Stomach (tissue), 9 donors: ENCODE data around the gene ZNF175. TPM values are rescaled to one million over a fixed set of nuclear protein-coding genes. Genes with fewer than 3 reads are reported as not detected.

Source experiments
- DNase-seq, 2 donors: peaks; one replicate each; pipeline versions ENCODE4 v3.0.0 to v3.0.0-alpha.2; 2013 to 2019
- H3K27ac ChIP-seq, 5 donors: fragments of 200-600 bp in 4 of 5; sonication (generic) in 4 of 5; one replicate each; pipeline ENCODE4 v1.5.1; 2013 to 2019; ENCODE audit warnings: mild to moderate bottlenecking in 1 of 5, moderate library complexity in 1 of 5
- H3K27me3 ChIP-seq, 3 donors: fragments of 200-600 bp; sonication (generic); one replicate each; pipeline ENCODE4 v1.5.1; 2017 to 2019; ENCODE audit warnings: mixed run types in 1 of 3
- H3K36me3 ChIP-seq, 4 donors: fragments of 200-600 bp; sonication (generic); 1 replicate in 3 of 4; 2 replicates in 1 of 4; pipeline ENCODE4 v1.5.1; 2016 to 2019
- H3K4me1 ChIP-seq, 4 donors: fragments of 200-600 bp; sonication (generic); one replicate each; pipeline ENCODE4 v1.5.1; 2016 to 2019
- H3K4me3 ChIP-seq, 4 donors: fragments of 200-600 bp; sonication (generic) in 3 of 4; one replicate each; pipeline ENCODE4 v1.5.1; 2016 to 2019; ENCODE audit warnings: mild to moderate bottlenecking in 1 of 4
- H3K9me3 ChIP-seq, 4 donors: fragments of 200-600 bp; sonication (generic); one replicate each; pipeline ENCODE4 v1.5.1; 2016 to 2019
- CTCF ChIP-seq, 7 experiments: fragments of 450-650 bp in 4 of 7; fragments of 200-600 bp in 3 of 7; sonication (generic) in 3 of 7; IDR thresholded peaks; one replicate each; pipeline ENCODE4 v1.5.1; 2016 to 2019; ENCODE audit warnings: antibody characterized with exemption in 7 of 7, control low read depth in 2 of 7, mild to moderate bottlenecking in 1 of 7
- EP300 ChIP-seq: sonication (generic); formaldehyde crosslinking; IDR thresholded peaks from one replicate; pipeline ENCODE4 v1.6.1; 2017; ENCODE audit warnings: antibody characterized with exemption
- POLR2A ChIP-seq, 4 donors: fragments of 450-650 bp; IDR thresholded peaks; one replicate each; pipeline ENCODE4 v1.6.1; 2016; ENCODE audit warnings: antibody characterized with exemption in 4 of 4, control low read depth in 2 of 4, mild to moderate bottlenecking in 1 of 4, moderate library complexity in 1 of 4
- POLR2AphosphoS5 ChIP-seq, 3 donors: sonication (generic); formaldehyde crosslinking; IDR thresholded peaks; one replicate each; pipeline ENCODE4 v1.6.1; 2016; ENCODE audit warnings: antibody characterized with exemption in 3 of 3
- WGBS, 5 donors: extraction: QIAGEN DNeasy Blood & Tissue Kit in 3 of 5; methylation state at CpG; one replicate each; pipeline versions ENCODE4 v1.1.5 to v1.1.7; 2013 to 2018; 5-methylcytosine and 5-hydroxymethylcytosine counted together
- intact Hi-C: fragments of 100-400 bp; cut with DNase I; formaldehyde crosslinking; loops from one replicate; pipeline ENCODE4 v1.15.1; 2023; ENCODE audit warnings: low total_unique reads
- polyA plus RNA-seq, 3 donors: library from polyadenylated mRNA; stranded (reverse); fragments of 200-250 nt; gene quantifications; one replicate each; pipeline ENCODE4 v1.2.3, GENCODE V29; 2013
- total RNA-seq, 5 donors: library from RNA; depleted of rRNA; stranded (reverse); fragments of >200 nt; gene quantifications; one replicate each; pipeline versions ENCODE4 v1.1.0 to v1.2.3, GENCODE V29; 2014 to 2016
- donor health status: healthy with polysubstance abuse.
- donor health status: Bipolar disorder and iron deficiency.
- donor health status: healthy.

Gene ZNF175
- total and polyA plus RNA-seq, 8 donors, result 1.2 to 12.9 (median 3.9) TPM

- peaks cover 2 to 53% (median 11%) of the 10 kb centered on the region in 3 donors for H3K27me3 ChIP-seq
- no peak overlapping the region for H3K27ac ChIP-seq
- no peak for TF ChIP-seq POLR2A (IDR thresholded peaks at IDR 0.05)
- no peak for TF ChIP-seq POLR2AphosphoS5 (IDR thresholded peaks at IDR 0.05)
- no peak for TF ChIP-seq CTCF (IDR thresholded peaks at IDR 0.05)
- no peak for TF ChIP-seq EP300
- WGBS, 5 donors, result 10 to 28% (median 17%) methylated on average over 19 to 59 of the region's 59 CpGs
- peak in 1 of 2 donors; percentile 22 for DNase-seq
- peaks cover 0 to 6% (median 0%) of the 10 kb centered on the region in 4 donors for H3K4me1 ChIP-seq
- H3K4me3 ChIP-seq, result peak overlapping the region in 1 of 4 donors; percentile 8
- intact Hi-C loops, result no loop called here
- no peaks in the 10 kb centered on the region for H3K36me3 ChIP-seq
- H3K9me3 ChIP-seq, result no peaks in the 10 kb centered on the region
These were observed 30.0 kb downstream of the ZNF175 start for GRCh38 chr19:51600940-51601580.

- WGBS, 5 donors, result 87 to 92% (median 91%) methylated on average over 20 of the region's 20 CpGs
- Histone ChIP-seq H3K36me3 (no peaks in the 10 kb centered on the region), H3K27ac (no peak overlapping the region), H3K9me3 (no peaks in the 10 kb centered on the region), H3K4me3 (no peak overlapping the region), H3K27me3 (peaks cover 2 to 49% (median 11%) of the 10 kb centered on the region in 3 donors), H3K4me1 (peaks cover 0 to 6% (median 0%) of the 10 kb centered on the region in 4 donors)
- intact Hi-C loops, result no loop called here
- no peak for TF ChIP-seq EP300
- TF ChIP-seq CTCF (IDR thresholded peaks at IDR 0.05), result no peak
- TF ChIP-seq POLR2AphosphoS5 (IDR thresholded peaks at IDR 0.05), result no peak
- TF ChIP-seq POLR2A (IDR thresholded peaks at IDR 0.05), result no peak
- no peak for DNase-seq
These were observed 31.2 kb downstream of the ZNF175 start for GRCh38 chr19:51602189-51602854.

- DNase-seq, result peak in 1 of 2 donors; percentile 21
- H3K36me3 ChIP-seq, result no peaks in the 10 kb centered on the region
- TF ChIP-seq CTCF (IDR thresholded peaks at IDR 0.05) (no peak), POLR2AphosphoS5 (IDR thresholded peaks at IDR 0.05) (no peak), EP300 (no peak), POLR2A (IDR thresholded peaks at IDR 0.05) (no peak)
- no peaks in the 10 kb centered on the region for H3K4me1 ChIP-seq
- H3K4me3 ChIP-seq, result no peak overlapping the region
- WGBS, 5 donors, result 55 to 66% (median 62%) methylated on average over 6 of the region's 6 CpGs
- intact Hi-C loops, result no loop called here
- peaks cover 0 to 6% (median 0%) of the 10 kb centered on the region in 3 donors for H3K27me3 ChIP-seq
- H3K27ac ChIP-seq, result no peak overlapping the region
- no peaks in the 10 kb centered on the region for H3K9me3 ChIP-seq
These were observed 36.0 kb downstream of the ZNF175 start for GRCh38 chr19:51607077-51607476.

- Histone ChIP-seq H3K27me3 (peaks cover 0 to 12% (median 0%) of the 10 kb centered on the region in 3 donors), H3K27ac (no peak overlapping the region)
- 23 to 32% (median 29%) methylated on average over 13 of the region's 13 CpGs for WGBS, 5 donors
These were observed 37.0 kb downstream of the ZNF175 start for GRCh38 chr19:51607920-51608562.

More at GRCh38 chr19:51607920-51608562, 37.0 kb downstream of the ZNF175 start:
- DNase-seq, result peak; percentile 75 to 82
- Histone ChIP-seq H3K9me3 (peaks cover 0 to 8% (median 6%) of the 10 kb centered on the region in 4 donors), H3K4me1 (no peaks in the 10 kb centered on the region), H3K4me3 (no peak overlapping the region), H3K36me3 (no peaks in the 10 kb centered on the region)
- TF ChIP-seq CTCF (IDR thresholded peaks at IDR 0.05), result peak in 3 of 7 experiments; percentile 10 to 23 (median 14)
- no peak for TF ChIP-seq POLR2AphosphoS5 (IDR thresholded peaks at IDR 0.05)
- intact Hi-C loops, result no loop called here
